Measurements from ENCODE around the gene NKX3-2. TPM values are rescaled to one million over a fixed set of nuclear protein-coding genes. Genes with fewer than 3 reads are reported as not detected.
"Not testable (repeated sequence)": the region's sequence is repeated elsewhere in the genome, so short reads cannot be mapped to it uniquely, and the experiment has no call there.

The NKX3-2 gene
- total RNA-seq, 4 donors from 2014 or later = 3.8 to 19.5 (median 5.1) TPM

GRCh38 chr4:13567125-13567524 lies 22.8 kb upstream of the NKX3-2 start:
- TF ChIP-seq POLR2AphosphoS5 (IDR thresholded peaks at IDR 0.05) = no peak
- no peak for TF ChIP-seq CTCF (IDR thresholded peaks at IDR 0.05)
- TF ChIP-seq POLR2A (IDR thresholded peaks at IDR 0.05) = no peak
- no peak for TF ChIP-seq EP300 (IDR thresholded peaks at IDR 0.05; ENCODE audit: low read depth)
- no peak overlapping the region for H3K4me3 ChIP-seq
- in situ Hi-C loops (cut with MboI; ENCODE audit: low pct_ligation_motif_present in 1 of 4, low pct_unique_long_range_greater_than_20kb in 1 of 4, low sequenced_read_pairs in 3 of 4) = loop anchor here in 1 of 4 donors (25.0 kb wide), 1 partner anchor 830 kb away; no protein-coding TSS in a partner anchor
- no peak for DNase-seq
- 93% methylated on average over 5 of the region's 5 CpGs; no CpG with 5 or more reads in 1 of the 2 donors for WGBS, 2 donors (ENCODE audit: low coverage in 1 of 2)
- no peaks in the 10 kb centered on the region for H3K9me3 ChIP-seq
- no peaks in the 10 kb centered on the region for H3K4me1 ChIP-seq
- no peaks in the 10 kb centered on the region for H3K27me3 ChIP-seq
- intact Hi-C loops (cut with DNase I; ENCODE audit: low total_unique reads) = no loop called here
- H3K36me3 ChIP-seq = peaks cover 0 to 34% (median 17%) of the 10 kb centered on the region in 4 donors
- H3K27ac ChIP-seq = no peak overlapping the region

GRCh38 chr4:13562876-13563275 lies 18.6 kb upstream of the NKX3-2 start:
- no peaks in the 10 kb centered on the region for H3K4me1 ChIP-seq
- WGBS, 2 donors (ENCODE audit: low coverage in 1 of 2) = 86 to 94% methylated on average over 1 of the region's 1 CpG

GRCh38 chr4:13561673-13562072 lies 17.4 kb upstream of the NKX3-2 start:
- no peak for DNase-seq
- Histone ChIP-seq H3K9me3 (no peaks in the 10 kb centered on the region), H3K27me3 (no peaks in the 10 kb centered on the region), H3K36me3 (no peaks in the 10 kb centered on the region), H3K4me3 (no peak overlapping the region), H3K4me1 (no peaks in the 10 kb centered on the region), H3K27ac (no peak overlapping the region)
- whole genome bisulfite sequencing, 2 donors (ENCODE audit: low coverage in 1 of 2) = 53 to 66% methylated on average over 4 of the region's 4 CpGs
- no peak for TF ChIP-seq CTCF (IDR thresholded peaks at IDR 0.05)
- TF ChIP-seq POLR2AphosphoS5 (IDR thresholded peaks at IDR 0.05) = no peak
- no peak for TF ChIP-seq POLR2A (IDR thresholded peaks at IDR 0.05)
- no peak for TF ChIP-seq EP300 (IDR thresholded peaks at IDR 0.05; ENCODE audit: low read depth)
- intact Hi-C loops (cut with DNase I; ENCODE audit: low total_unique reads) (no loop called here), in situ Hi-C loops (cut with MboI; ENCODE audit: low pct_ligation_motif_present in 1 of 4, low pct_unique_long_range_greater_than_20kb in 1 of 4, low sequenced_read_pairs in 3 of 4) (loop anchor here in 1 of 4 donors (25.0 kb wide), 1 partner anchor 824 kb away; no protein-coding TSS in a partner anchor)

More at GRCh38 chr4:13562876-13563275, 18.6 kb upstream of the NKX3-2 start:
- no peak for DNase-seq
- in situ Hi-C loops (cut with MboI; ENCODE audit: low pct_ligation_motif_present in 1 of 4, low pct_unique_long_range_greater_than_20kb in 1 of 4, low sequenced_read_pairs in 3 of 4) (loop anchor here in 1 of 4 donors (25.0 kb wide), 1 partner anchor 826 kb away; no protein-coding TSS in a partner anchor), intact Hi-C loops (cut with DNase I; ENCODE audit: low total_unique reads) (no loop called here)
- TF ChIP-seq CTCF (IDR thresholded peaks at IDR 0.05) (no peak), POLR2AphosphoS5 (IDR thresholded peaks at IDR 0.05) (no peak), EP300 (IDR thresholded peaks at IDR 0.05; ENCODE audit: low read depth) (no peak), POLR2A (IDR thresholded peaks at IDR 0.05) (no peak)
- Histone ChIP-seq H3K27ac (no peak overlapping the region), H3K9me3 (no peaks in the 10 kb centered on the region), H3K4me3 (no peak overlapping the region), H3K36me3 (no peaks in the 10 kb centered on the region), H3K27me3 (no peaks in the 10 kb centered on the region)

GRCh38 chr4:13560111-13560510 lies 15.8 kb upstream of the NKX3-2 start:
- H3K4me3 ChIP-seq; H3K27ac ChIP-seq; DNase-seq; H3K9me3 ChIP-seq; H3K4me1 ChIP-seq; intact Hi-C loops (cut with DNase I; ENCODE audit: low total_unique reads); H3K36me3 ChIP-seq; H3K27me3 ChIP-seq: not testable (repeated sequence)
- in situ Hi-C loops (cut with MboI; ENCODE audit: low pct_ligation_motif_present in 1 of 4, low pct_unique_long_range_greater_than_20kb in 1 of 4, low sequenced_read_pairs in 3 of 4) = loop anchor here in 1 of 4 donors (25.0 kb wide), 1 partner anchor 823 kb away; no protein-coding TSS in a partner anchor
- 37 to 57% methylated on average over 4 to 5 of the region's 5 CpGs for WGBS, 2 donors (ENCODE audit: low coverage in 1 of 2)

GRCh38 chr4:13559413-13559812 lies 15.1 kb upstream of the NKX3-2 start:
- Histone ChIP-seq H3K27ac (no peak overlapping the region), H3K9me3 (no peaks in the 10 kb centered on the region), H3K27me3 (peaks cover 3% of the 10 kb centered on the region), H3K36me3 (no peaks in the 10 kb centered on the region), H3K4me1 (no peaks in the 10 kb centered on the region), H3K4me3 (no peak overlapping the region)
- in situ Hi-C loops (cut with MboI; ENCODE audit: low pct_ligation_motif_present in 1 of 4, low pct_unique_long_range_greater_than_20kb in 1 of 4, low sequenced_read_pairs in 3 of 4) = loop anchor here in 3 of 4 donors (10.0 to 25.0 kb wide), 2 partner anchors 822 to 825 kb away; no protein-coding TSS in a partner anchor
- intact Hi-C loops (cut with DNase I; ENCODE audit: low total_unique reads) = no loop called here
- 45 to 60% methylated on average over 1 to 2 of the region's 2 CpGs for WGBS, 2 donors (ENCODE audit: low coverage in 1 of 2)
- no peak for DNase-seq
- TF ChIP-seq POLR2AphosphoS5 (IDR thresholded peaks at IDR 0.05) (no peak), EP300 (IDR thresholded peaks at IDR 0.05; ENCODE audit: low read depth) (no peak), CTCF (IDR thresholded peaks at IDR 0.05) (no peak), POLR2A (IDR thresholded peaks at IDR 0.05) (no peak)
